Measurements from ENCODE around the gene CD8B2.
"Not testable (repeated sequence)": the region's sequence is repeated elsewhere in the genome, so short reads cannot be mapped to it uniquely, and the experiment has no call there.

The CD8B2 gene

DNA sequence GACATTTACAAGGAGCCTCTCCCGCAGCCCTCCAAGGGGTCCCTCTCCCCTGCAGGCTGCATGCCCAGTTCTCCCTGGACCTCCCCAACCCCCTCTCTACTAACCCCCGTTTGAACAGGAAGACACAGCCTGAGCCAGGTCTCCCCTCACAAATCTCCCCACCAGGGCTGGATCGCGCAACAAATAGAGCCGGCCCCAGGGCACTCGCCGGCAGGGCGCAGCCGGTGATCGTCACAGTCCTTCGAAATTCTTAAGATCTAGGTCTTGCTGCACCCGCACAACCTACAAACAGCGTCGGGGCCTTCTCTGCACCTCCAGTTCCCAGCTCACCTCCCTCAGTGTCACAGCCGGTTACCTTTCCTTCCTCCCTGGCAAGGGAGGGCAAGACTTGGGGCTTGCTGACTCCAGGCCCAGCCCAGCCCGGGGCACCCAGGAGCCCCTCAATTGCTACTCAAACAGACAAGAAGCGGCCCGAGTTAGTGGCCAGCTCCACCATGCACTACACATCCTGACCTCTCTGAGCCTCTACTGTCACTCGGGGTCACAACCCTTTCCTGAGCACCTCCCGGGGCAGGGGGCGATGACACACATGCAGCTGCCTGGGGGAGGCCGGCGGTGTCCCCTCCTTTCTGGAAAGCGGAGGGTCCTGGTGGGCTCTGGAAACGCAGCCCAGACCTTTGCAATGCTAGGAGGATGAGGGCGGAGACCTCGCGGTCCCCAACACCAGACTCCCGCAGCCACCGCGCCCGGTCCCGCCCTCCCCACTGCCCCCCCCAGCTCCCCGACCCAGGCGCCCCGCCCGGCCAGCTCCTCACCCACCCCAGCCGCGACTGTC, at the start of gene CD8B2:
Gene CD8B2 (plus strand): TSS at position 814 of the 835 bp plus-strand sequence. CDS start 63 bp downstream, outside the sequence.
- H3K4me3 ChIP-seq (ENCODE audit: low read depth in 1 of 2, low read length in 2 of 2); H3K9ac ChIP-seq (ENCODE audit: low read depth in 1 of 2, low read length in 2 of 2); H3K27me3 ChIP-seq (ENCODE audit: control insufficient read depth in 1 of 2, insufficient read depth in 2 of 2, low read length in 2 of 2); H3K9me3 ChIP-seq (ENCODE audit: control insufficient read depth in 1 of 2, low read length in 2 of 2); H3K4me1 ChIP-seq (ENCODE audit: control insufficient read depth in 1 of 2, insufficient read depth in 2 of 2, low read length in 2 of 2); H3K36me3 ChIP-seq (ENCODE audit: control insufficient read depth in 1 of 2, insufficient read depth in 2 of 2, low read length in 2 of 2); H3K27ac ChIP-seq (ENCODE audit: low read depth, low read length): not testable (repeated sequence)

DNA sequence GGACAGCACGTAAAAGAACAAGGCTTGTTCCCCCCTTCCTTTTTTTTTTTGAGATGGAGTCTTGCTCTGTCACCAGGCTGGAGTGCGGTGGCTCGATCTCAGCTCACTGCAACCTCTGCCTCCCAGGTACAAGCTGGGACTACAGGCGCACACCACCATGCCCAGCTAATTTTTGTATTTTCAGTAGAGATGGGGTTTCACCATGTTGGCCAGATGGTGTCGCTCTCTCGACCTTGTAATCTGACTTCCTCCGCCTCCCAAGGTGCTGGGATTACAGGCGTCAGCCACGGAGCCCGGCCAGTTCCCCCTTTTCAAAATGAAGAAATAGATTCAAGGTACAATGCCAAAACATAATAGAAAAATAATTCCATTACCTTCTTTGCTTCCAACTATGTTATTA, 25.3 kb upstream of the CD8B2 start:
- not testable (repeated sequence) for H3K4me1 ChIP-seq (ENCODE audit: control insufficient read depth in 1 of 2, insufficient read depth in 2 of 2, low read length in 2 of 2); H3K27me3 ChIP-seq (ENCODE audit: control insufficient read depth in 1 of 2, insufficient read depth in 2 of 2, low read length in 2 of 2); H3K4me3 ChIP-seq (ENCODE audit: low read depth in 1 of 2, low read length in 2 of 2); H3K27ac ChIP-seq (ENCODE audit: low read depth, low read length); H3K9ac ChIP-seq (ENCODE audit: low read depth in 1 of 2, low read length in 2 of 2); H3K36me3 ChIP-seq (ENCODE audit: control insufficient read depth in 1 of 2, insufficient read depth in 2 of 2, low read length in 2 of 2); H3K9me3 ChIP-seq (ENCODE audit: control insufficient read depth in 1 of 2, low read length in 2 of 2)

DNA sequence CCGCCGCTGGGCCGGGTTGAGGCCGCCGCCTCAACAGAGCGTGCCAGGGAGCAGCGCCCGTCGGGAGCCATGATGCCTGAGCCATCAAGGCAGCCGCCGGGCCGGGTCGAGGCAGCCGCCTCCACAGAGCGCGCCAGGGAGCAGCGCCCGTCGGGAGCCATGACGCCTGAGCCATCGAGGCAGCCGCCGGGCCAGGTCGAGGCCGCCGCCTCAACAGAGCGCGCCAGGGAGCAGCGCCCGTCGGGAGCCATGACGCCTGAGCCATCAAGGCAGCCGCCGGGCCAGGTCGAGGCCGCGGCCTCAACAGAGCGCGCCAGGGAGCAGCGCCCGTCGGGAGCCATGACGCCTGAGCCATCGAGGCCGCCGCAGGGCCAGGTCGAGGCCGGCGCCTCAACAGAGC, 19.6 kb upstream of the CD8B2 start:
- not testable (repeated sequence) for H3K4me1 ChIP-seq (ENCODE audit: control insufficient read depth in 1 of 2, insufficient read depth in 2 of 2, low read length in 2 of 2); H3K36me3 ChIP-seq (ENCODE audit: control insufficient read depth in 1 of 2, insufficient read depth in 2 of 2, low read length in 2 of 2); H3K27me3 ChIP-seq (ENCODE audit: control insufficient read depth in 1 of 2, insufficient read depth in 2 of 2, low read length in 2 of 2); H3K4me3 ChIP-seq (ENCODE audit: low read depth in 1 of 2, low read length in 2 of 2); H3K9me3 ChIP-seq (ENCODE audit: control insufficient read depth in 1 of 2, low read length in 2 of 2); H3K9ac ChIP-seq (ENCODE audit: low read depth in 1 of 2, low read length in 2 of 2); H3K27ac ChIP-seq (ENCODE audit: low read depth, low read length)

DNA sequence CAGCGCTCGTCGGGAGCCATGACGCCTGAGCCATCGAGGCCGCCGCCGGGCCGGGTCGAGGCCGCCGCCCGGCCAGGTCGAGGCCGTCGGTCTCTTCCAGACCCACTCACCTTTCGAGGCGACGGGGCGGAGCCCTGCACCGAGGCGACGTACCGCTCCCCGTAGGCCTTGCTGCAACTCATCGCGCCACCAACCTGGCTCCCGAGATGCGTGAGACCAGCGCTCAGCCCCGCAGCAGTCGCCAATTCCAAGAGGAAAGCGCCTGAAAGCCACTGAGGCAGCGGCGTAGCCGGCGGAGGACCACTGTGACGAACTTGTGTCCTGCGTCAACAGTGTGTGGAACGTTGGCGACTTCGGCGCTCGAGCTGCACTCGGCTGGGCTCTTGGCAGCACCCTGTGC, 19.1 kb upstream of the CD8B2 start, which contains the start of gene RGPD3:
Gene RGPD3 (minus strand): TSS at position 307 of the 400 bp plus-strand sequence. CDS start 125 bp downstream, at position 182.
- not testable (repeated sequence) for H3K27me3 ChIP-seq (ENCODE audit: control insufficient read depth in 1 of 2, insufficient read depth in 2 of 2, low read length in 2 of 2); H3K36me3 ChIP-seq (ENCODE audit: control insufficient read depth in 1 of 2, insufficient read depth in 2 of 2, low read length in 2 of 2); H3K9ac ChIP-seq (ENCODE audit: low read depth in 1 of 2, low read length in 2 of 2); H3K4me3 ChIP-seq (ENCODE audit: low read depth in 1 of 2, low read length in 2 of 2); H3K4me1 ChIP-seq (ENCODE audit: control insufficient read depth in 1 of 2, insufficient read depth in 2 of 2, low read length in 2 of 2); H3K27ac ChIP-seq (ENCODE audit: low read depth, low read length); H3K9me3 ChIP-seq (ENCODE audit: control insufficient read depth in 1 of 2, low read length in 2 of 2)

DNA sequence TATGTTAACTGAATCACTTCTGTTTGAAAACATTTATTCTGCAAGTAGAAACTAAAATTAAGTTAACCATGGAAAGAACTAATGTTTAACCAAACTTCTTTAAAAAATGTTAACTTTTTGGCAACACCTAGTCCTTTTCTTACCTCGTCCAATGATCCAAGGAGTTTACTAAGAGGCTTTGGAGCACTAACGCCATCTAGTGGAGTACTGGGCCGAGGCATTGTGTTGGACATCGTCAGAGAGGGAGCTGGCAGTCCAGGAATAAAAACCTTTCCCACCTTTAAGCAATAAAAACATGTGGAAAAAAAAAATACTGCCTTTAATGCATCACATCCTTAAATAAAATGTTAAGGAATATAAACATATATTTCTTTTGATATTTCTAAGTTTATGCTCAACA, 16.5 kb upstream of the CD8B2 start:
- H3K9ac ChIP-seq (ENCODE audit: low read depth in 1 of 2, low read length in 2 of 2); H3K27ac ChIP-seq (ENCODE audit: low read depth, low read length); H3K4me3 ChIP-seq (ENCODE audit: low read depth in 1 of 2, low read length in 2 of 2); H3K36me3 ChIP-seq (ENCODE audit: control insufficient read depth in 1 of 2, insufficient read depth in 2 of 2, low read length in 2 of 2); H3K27me3 ChIP-seq (ENCODE audit: control insufficient read depth in 1 of 2, insufficient read depth in 2 of 2, low read length in 2 of 2); H3K9me3 ChIP-seq (ENCODE audit: control insufficient read depth in 1 of 2, low read length in 2 of 2); H3K4me1 ChIP-seq (ENCODE audit: control insufficient read depth in 1 of 2, insufficient read depth in 2 of 2, low read length in 2 of 2): not testable (repeated sequence)

DNA sequence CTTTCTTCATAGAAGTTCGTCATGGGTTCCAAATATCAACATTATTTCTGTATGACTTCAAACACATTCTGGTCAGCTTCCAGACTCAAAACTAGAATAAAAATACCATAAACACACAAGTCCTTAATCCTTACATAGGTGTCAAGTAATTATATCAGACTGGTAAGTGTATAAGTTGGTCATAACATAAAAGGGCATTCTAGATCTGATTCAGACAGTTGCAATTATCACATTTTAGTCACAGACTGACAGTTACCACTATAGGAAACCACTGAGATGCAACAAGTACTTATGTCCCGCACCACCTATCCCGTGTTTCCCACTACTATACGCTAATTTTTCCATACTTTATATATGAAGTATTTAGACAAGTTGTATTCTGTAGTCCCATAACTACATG, 9.5 kb upstream of the CD8B2 start:
- H3K4me1 ChIP-seq (ENCODE audit: control insufficient read depth in 1 of 2, insufficient read depth in 2 of 2, low read length in 2 of 2); H3K4me3 ChIP-seq (ENCODE audit: low read depth in 1 of 2, low read length in 2 of 2); H3K9me3 ChIP-seq (ENCODE audit: control insufficient read depth in 1 of 2, low read length in 2 of 2); H3K27ac ChIP-seq (ENCODE audit: low read depth, low read length); H3K36me3 ChIP-seq (ENCODE audit: control insufficient read depth in 1 of 2, insufficient read depth in 2 of 2, low read length in 2 of 2); H3K27me3 ChIP-seq (ENCODE audit: control insufficient read depth in 1 of 2, insufficient read depth in 2 of 2, low read length in 2 of 2); H3K9ac ChIP-seq (ENCODE audit: low read depth in 1 of 2, low read length in 2 of 2): not testable (repeated sequence)

DNA sequence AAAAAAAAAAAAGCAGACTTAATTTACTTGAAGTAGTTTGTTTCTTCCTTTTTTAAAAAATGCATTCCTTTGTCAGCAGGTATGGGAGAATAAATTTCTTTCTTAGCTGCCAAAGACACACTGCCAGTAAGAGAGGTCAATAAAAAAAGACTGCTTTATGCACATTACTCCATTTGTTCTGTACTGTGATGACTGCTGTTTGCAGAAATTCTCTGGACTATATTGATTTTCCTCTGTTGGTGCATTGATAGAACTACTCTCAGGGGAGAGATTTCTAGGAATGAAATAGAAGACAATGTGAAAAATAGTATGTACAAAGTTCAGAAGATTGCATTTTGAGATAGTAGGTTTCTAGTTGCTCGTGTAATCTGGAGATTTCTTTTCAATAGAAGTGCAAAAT, 7.6 kb upstream of the CD8B2 start:
- H3K9ac ChIP-seq (ENCODE audit: low read depth in 1 of 2, low read length in 2 of 2); H3K4me3 ChIP-seq (ENCODE audit: low read depth in 1 of 2, low read length in 2 of 2); H3K4me1 ChIP-seq (ENCODE audit: control insufficient read depth in 1 of 2, insufficient read depth in 2 of 2, low read length in 2 of 2); H3K27me3 ChIP-seq (ENCODE audit: control insufficient read depth in 1 of 2, insufficient read depth in 2 of 2, low read length in 2 of 2); H3K9me3 ChIP-seq (ENCODE audit: control insufficient read depth in 1 of 2, low read length in 2 of 2); H3K36me3 ChIP-seq (ENCODE audit: control insufficient read depth in 1 of 2, insufficient read depth in 2 of 2, low read length in 2 of 2); H3K27ac ChIP-seq (ENCODE audit: low read depth, low read length): not testable (repeated sequence)

DNA sequence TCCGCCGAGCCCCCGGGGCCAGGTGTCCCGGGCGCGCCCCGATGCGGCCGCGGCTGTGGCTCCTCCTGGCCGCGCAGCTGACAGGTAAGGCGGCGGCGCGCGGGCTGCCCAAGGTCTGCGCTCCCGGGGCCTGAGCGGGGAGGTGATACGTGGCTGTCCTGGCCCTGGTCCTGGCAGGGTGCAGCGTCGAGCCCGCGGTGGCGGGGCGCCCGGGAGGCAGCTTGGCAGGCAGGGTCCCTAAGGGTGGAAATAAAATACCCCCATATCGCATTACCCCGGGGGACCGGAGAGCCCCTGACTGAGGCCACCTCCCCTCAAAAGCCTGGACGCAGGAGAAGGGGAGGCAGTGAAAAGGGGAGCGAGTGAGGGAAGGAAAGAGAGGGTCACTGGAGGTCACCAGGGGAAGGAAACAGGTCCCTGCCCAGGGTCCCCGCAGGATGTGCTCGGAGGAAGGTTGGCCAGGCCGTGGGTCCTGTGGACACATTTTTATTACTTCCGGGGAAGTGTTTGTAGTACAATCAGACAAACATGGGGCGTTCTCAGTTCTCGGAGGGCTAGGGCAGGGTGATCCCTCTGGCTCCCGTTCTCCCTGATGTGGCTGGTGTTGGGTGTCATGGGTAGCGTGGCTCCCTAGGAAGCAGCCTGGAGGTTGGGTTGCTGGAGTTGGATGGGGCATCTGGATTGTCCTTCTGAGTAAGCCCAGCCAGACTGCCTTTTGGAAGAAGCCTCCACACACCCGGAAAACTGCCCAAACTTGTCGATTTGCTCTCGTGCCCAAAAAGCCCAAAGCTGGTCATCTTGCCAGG, 425 bp downstream of the CD8B2 start:
- H3K36me3 ChIP-seq (ENCODE audit: control insufficient read depth in 1 of 2, insufficient read depth in 2 of 2, low read length in 2 of 2); H3K27me3 ChIP-seq (ENCODE audit: control insufficient read depth in 1 of 2, insufficient read depth in 2 of 2, low read length in 2 of 2); H3K9me3 ChIP-seq (ENCODE audit: control insufficient read depth in 1 of 2, low read length in 2 of 2); H3K9ac ChIP-seq (ENCODE audit: low read depth in 1 of 2, low read length in 2 of 2); H3K27ac ChIP-seq (ENCODE audit: low read depth, low read length); H3K4me1 ChIP-seq (ENCODE audit: control insufficient read depth in 1 of 2, insufficient read depth in 2 of 2, low read length in 2 of 2); H3K4me3 ChIP-seq (ENCODE audit: low read depth in 1 of 2, low read length in 2 of 2): not testable (repeated sequence)

DNA sequence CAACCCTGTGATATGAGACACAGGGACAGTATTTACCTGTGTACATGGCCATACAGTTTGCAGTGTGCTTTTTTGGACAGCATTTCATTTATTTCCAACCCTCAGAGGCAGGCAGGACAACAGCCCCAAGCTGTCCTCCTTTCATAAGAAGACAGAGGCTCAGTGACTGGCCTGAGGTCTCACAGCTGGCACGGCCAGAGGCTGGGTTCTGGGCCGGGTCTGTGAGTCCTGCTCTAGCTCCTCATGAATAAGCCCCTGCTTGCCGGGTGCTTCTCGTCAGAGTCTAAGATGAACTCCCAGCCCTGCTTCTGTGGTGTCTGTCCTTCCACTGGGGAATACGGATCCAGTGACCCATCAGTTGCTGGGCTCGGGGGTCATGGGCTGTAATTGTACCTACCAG, 2.5 kb downstream of the CD8B2 start:
- not testable (repeated sequence) for H3K27ac ChIP-seq (ENCODE audit: low read depth, low read length); H3K4me1 ChIP-seq (ENCODE audit: control insufficient read depth in 1 of 2, insufficient read depth in 2 of 2, low read length in 2 of 2); H3K9me3 ChIP-seq (ENCODE audit: control insufficient read depth in 1 of 2, low read length in 2 of 2); H3K27me3 ChIP-seq (ENCODE audit: control insufficient read depth in 1 of 2, insufficient read depth in 2 of 2, low read length in 2 of 2); H3K36me3 ChIP-seq (ENCODE audit: control insufficient read depth in 1 of 2, insufficient read depth in 2 of 2, low read length in 2 of 2); H3K9ac ChIP-seq (ENCODE audit: low read depth in 1 of 2, low read length in 2 of 2); H3K4me3 ChIP-seq (ENCODE audit: low read depth in 1 of 2, low read length in 2 of 2)

DNA sequence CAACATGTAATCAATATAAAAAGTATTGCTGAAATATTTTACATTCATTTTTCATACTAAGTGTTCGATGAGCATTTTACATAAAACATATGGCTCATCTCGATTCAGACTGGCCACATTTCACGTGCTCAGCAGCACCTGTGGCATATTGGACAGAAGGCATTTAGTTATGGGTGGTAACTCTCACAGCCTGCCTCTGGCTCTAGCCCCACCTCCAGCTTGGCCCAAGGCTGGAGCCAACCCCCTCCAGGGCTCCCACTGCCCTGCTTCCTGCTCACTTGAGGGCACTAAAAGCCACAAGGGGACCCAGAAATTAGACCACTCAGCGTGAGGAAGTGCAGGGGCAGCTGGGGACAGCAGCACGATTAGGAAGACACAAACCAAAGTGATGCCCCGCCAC, 5.2 kb downstream of the CD8B2 start:
- H3K9ac ChIP-seq (ENCODE audit: low read depth in 1 of 2, low read length in 2 of 2); H3K4me1 ChIP-seq (ENCODE audit: control insufficient read depth in 1 of 2, insufficient read depth in 2 of 2, low read length in 2 of 2); H3K27ac ChIP-seq (ENCODE audit: low read depth, low read length); H3K36me3 ChIP-seq (ENCODE audit: control insufficient read depth in 1 of 2, insufficient read depth in 2 of 2, low read length in 2 of 2); H3K9me3 ChIP-seq (ENCODE audit: control insufficient read depth in 1 of 2, low read length in 2 of 2); H3K27me3 ChIP-seq (ENCODE audit: control insufficient read depth in 1 of 2, insufficient read depth in 2 of 2, low read length in 2 of 2); H3K4me3 ChIP-seq (ENCODE audit: low read depth in 1 of 2, low read length in 2 of 2): not testable (repeated sequence)

All from duodenal mucosa (tissue), 2 donors.